ENCODE data around the gene ITGB1BP1.
"Not testable (repeated sequence)": the region's sequence is repeated elsewhere in the genome, so short reads cannot be mapped to it uniquely, and the experiment has no call there.

Gene ITGB1BP1

GRCh38 chr2:9407363-9407811 is 15.9 kb downstream of the ITGB1BP1 start:
- DNase-seq (ENCODE audit: insufficient read length) (no peak), FAIRE-seq (no peak)
- no peak for TF ChIP-seq POLR2AphosphoS5 (IDR thresholded peaks at IDR 0.05; ENCODE audit: low read depth, low read length)
- TF ChIP-seq TAF1 (IDR thresholded peaks at IDR 0.05; ENCODE audit: borderline replicate concordance, low read depth, low read length): no peak
- TF ChIP-seq POLR2A (IDR thresholded peaks at IDR 0.05; ENCODE audit: low read depth, low read length): no peak

GRCh38 chr2:9406529-9407362 is 16.6 kb downstream of the ITGB1BP1 start:
- no peak for DNase-seq (ENCODE audit: insufficient read length)
- no peak for TF ChIP-seq POLR2A (IDR thresholded peaks at IDR 0.05; ENCODE audit: low read depth, low read length)
- TF ChIP-seq POLR2AphosphoS5 (IDR thresholded peaks at IDR 0.05; ENCODE audit: low read depth, low read length): no peak
- TF ChIP-seq TAF1 (IDR thresholded peaks at IDR 0.05; ENCODE audit: borderline replicate concordance, low read depth, low read length): no peak
- FAIRE-seq: no peak

GRCh38 chr2:9405636-9406035 is 17.7 kb downstream of the ITGB1BP1 start:
- FAIRE-seq: no peak

GRCh38 chr2:9404451-9404850 is 18.9 kb downstream of the ITGB1BP1 start:
- DNase-seq (ENCODE audit: insufficient read length) (no peak), FAIRE-seq (no peak)
- TF ChIP-seq TAF1 (IDR thresholded peaks at IDR 0.05; ENCODE audit: borderline replicate concordance, low read depth, low read length) (no peak), POLR2AphosphoS5 (IDR thresholded peaks at IDR 0.05; ENCODE audit: low read depth, low read length) (no peak), POLR2A (IDR thresholded peaks at IDR 0.05; ENCODE audit: low read depth, low read length) (no peak)

More at GRCh38 chr2:9405636-9406035, 17.7 kb downstream of the ITGB1BP1 start:
- TF ChIP-seq POLR2AphosphoS5 (IDR thresholded peaks at IDR 0.05; ENCODE audit: low read depth, low read length) (no peak), POLR2A (IDR thresholded peaks at IDR 0.05; ENCODE audit: low read depth, low read length) (no peak), TAF1 (IDR thresholded peaks at IDR 0.05; ENCODE audit: borderline replicate concordance, low read depth, low read length) (no peak)
- DNase-seq (ENCODE audit: insufficient read length): no peak

- TF ChIP-seq TAF1 (IDR thresholded peaks at IDR 0.05; ENCODE audit: borderline replicate concordance, low read depth, low read length): no peak
- no peak for TF ChIP-seq POLR2A (IDR thresholded peaks at IDR 0.05; ENCODE audit: low read depth, low read length)
- no peak for TF ChIP-seq POLR2AphosphoS5 (IDR thresholded peaks at IDR 0.05; ENCODE audit: low read depth, low read length)
- no peak for DNase-seq (ENCODE audit: insufficient read length)
- no peak for FAIRE-seq
Observed at GRCh38 chr2:9403924-9404323, 19.4 kb downstream of the ITGB1BP1 start.

- DNase-seq (ENCODE audit: insufficient read length) (no peak), FAIRE-seq (no peak)
- TF ChIP-seq POLR2A (IDR thresholded peaks at IDR 0.05; ENCODE audit: low read depth, low read length): no peak
- no peak for TF ChIP-seq TAF1 (IDR thresholded peaks at IDR 0.05; ENCODE audit: borderline replicate concordance, low read depth, low read length)
- TF ChIP-seq POLR2AphosphoS5 (IDR thresholded peaks at IDR 0.05; ENCODE audit: low read depth, low read length): no peak
Observed at GRCh38 chr2:9401646-9402371, 21.5 kb downstream of the ITGB1BP1 start.

GRCh38 chr2:9401059-9401547 is 22.2 kb downstream of the ITGB1BP1 start:
- FAIRE-seq (no peak), DNase-seq (ENCODE audit: insufficient read length) (no peak)
- TF ChIP-seq POLR2AphosphoS5 (IDR thresholded peaks at IDR 0.05; ENCODE audit: low read depth, low read length) (no peak), TAF1 (IDR thresholded peaks at IDR 0.05; ENCODE audit: borderline replicate concordance, low read depth, low read length) (no peak), POLR2A (IDR thresholded peaks at IDR 0.05; ENCODE audit: low read depth, low read length) (no peak)

GRCh38 chr2:9400268-9401058 is 22.9 kb downstream of the ITGB1BP1 start:
- FAIRE-seq (no peak), DNase-seq (ENCODE audit: insufficient read length) (no peak)
- no peak for TF ChIP-seq POLR2AphosphoS5 (IDR thresholded peaks at IDR 0.05; ENCODE audit: low read depth, low read length)
- no peak for TF ChIP-seq POLR2A (IDR thresholded peaks at IDR 0.05; ENCODE audit: low read depth, low read length)
- TF ChIP-seq TAF1 (IDR thresholded peaks at IDR 0.05; ENCODE audit: borderline replicate concordance, low read depth, low read length): no peak

- DNase-seq (ENCODE audit: insufficient read length): no peak
- FAIRE-seq: no peak
- TF ChIP-seq POLR2AphosphoS5 (IDR thresholded peaks at IDR 0.05; ENCODE audit: low read depth, low read length) (no peak), TAF1 (IDR thresholded peaks at IDR 0.05; ENCODE audit: borderline replicate concordance, low read depth, low read length) (no peak), POLR2A (IDR thresholded peaks at IDR 0.05; ENCODE audit: low read depth, low read length) (no peak)
Observed at GRCh38 chr2:9398881-9399780, 24.2 kb downstream of the ITGB1BP1 start.

GRCh38 chr2:9398251-9398650 is 25.1 kb downstream of the ITGB1BP1 start:
- DNase-seq (ENCODE audit: insufficient read length); FAIRE-seq: not testable (repeated sequence)
